Measurements from ENCODE around the gene NOSTRIN.
"Not testable (repeated sequence)": the region's sequence is repeated elsewhere in the genome, so short reads cannot be mapped to it uniquely, and the experiment has no call there.

The NOSTRIN gene

DNA sequence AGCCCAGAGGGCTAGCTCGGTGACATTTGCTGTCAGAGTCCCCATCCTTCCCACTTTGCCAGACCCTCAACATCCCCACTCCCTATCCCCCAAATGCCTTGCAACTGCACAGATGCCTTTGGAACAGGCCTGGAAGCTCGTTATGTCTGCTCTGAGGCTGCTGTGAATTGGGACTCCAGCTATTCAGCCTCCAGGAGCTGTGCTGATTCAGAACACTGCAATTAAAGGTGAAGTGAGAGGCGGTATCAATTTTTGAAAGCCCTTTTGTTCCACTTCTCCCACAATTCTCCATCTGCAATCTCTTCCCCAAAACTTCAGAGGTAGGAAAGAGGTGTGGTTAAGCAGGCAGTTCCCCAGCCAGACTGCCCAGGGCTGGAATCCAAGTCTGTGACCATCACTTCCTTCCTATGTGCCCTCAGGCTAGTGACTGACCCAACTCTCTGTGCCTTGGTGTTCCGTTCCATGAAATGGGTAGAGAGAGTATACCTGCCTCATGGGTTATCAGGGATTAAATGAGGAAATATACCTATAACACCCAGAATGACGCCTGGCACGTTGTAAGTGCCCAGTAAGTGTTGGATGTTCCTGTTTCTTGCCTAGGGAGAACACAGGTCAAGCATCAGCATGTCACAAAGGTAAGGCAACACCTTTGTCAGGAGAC lies 17.5 kb downstream of the NOSTRIN start:
- no peak for DNase-seq

DNA sequence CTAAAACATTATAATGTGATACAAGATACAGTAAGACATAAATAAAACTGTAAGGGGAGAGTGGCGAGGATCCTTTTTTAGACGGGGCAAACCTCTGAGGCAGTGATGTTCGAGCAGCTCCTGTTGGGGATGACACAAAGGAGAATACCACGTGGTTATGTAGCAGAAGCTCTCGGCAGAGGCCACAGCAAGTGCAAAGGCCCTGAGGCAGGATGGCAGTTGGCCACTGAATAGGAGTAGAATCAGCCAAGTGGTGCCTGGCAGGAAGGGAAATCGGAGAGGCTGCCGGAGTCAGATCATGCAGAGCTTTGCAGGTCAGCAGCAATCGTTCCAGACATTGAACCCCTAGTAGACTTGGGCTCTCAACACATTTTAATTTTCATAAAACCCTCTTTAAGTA lies 19.1 kb downstream of the NOSTRIN start:
- no peak for DNase-seq

- no peak for DNase-seq
Observed at GRCh38 chr2:168821992-168822391, 19.6 kb downstream of the NOSTRIN start.

GRCh38 chr2:168825126-168825525 lies 22.7 kb downstream of the NOSTRIN start:
- DNase-seq, result no peak

GRCh38 chr2:168830958-168831357 lies 28.5 kb downstream of the NOSTRIN start:
- no peak for DNase-seq

DNA sequence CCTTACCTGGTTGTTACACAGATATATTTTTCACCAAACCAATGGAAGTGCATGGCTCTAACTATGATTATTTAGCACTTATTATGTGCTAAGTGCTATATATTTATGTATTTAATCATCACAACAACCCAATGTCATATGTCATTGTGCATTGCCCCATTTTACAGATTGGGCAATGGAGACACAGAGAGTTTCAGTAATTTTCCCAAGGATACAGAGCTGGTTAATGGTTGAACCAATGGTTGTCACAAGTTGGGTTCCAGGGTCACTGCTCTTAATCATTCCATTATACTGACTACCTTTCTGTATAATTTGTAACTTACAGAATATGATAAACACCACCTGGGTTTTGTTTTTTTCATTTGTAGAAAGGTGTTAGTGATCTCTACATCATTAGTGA lies 29.2 kb downstream of the NOSTRIN start:
- no peak for DNase-seq

- DNase-seq, result no peak
Observed at GRCh38 chr2:168835969-168836368, 33.5 kb downstream of the NOSTRIN start.

DNA sequence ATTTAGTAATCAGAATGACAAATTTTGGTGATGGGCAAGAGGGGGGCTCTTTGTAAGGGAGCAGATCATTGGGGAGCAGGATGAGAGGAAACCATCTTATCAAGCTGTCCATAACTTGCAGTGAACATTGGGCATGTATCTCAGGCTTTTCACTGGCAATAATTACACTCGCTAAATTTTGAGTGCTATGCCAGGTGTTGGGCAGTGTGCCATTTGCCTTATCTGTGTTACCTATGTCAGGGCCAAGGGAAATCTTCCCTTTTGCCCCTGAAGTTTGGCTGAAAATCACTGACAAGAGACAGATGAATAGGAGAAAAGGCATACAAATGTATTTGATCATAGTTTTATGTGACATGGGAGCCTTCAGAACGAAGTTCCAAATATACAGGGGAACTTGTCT lies 39.0 kb downstream of the NOSTRIN start:
- no peak for DNase-seq

GRCh38 chr2:168843253-168843652 lies 40.8 kb downstream of the NOSTRIN start:
- DNase-seq, result no peak

DNA sequence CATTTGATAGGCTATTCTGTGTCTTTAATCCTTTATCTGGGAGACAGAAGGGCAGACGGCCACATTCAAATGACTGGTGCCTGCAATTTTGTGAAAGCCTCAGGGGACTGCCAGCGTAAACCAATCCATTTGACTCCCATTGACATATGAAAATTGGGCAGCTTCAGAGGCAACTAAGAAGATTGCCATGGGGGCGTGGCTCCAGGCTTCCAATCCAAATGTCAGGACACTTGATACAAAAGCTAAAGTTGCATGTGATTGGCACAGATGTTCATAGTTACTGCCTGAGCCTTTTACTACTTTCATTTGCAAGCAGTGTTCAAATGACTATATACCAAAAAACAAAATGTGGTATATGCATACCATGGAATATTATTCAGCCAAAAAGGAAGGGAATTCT lies 45.8 kb downstream of the NOSTRIN start:
- peak; percentile 9 for DNase-seq

- peak; percentile 77 for DNase-seq
Observed at GRCh38 chr2:168849610-168850009, 47.2 kb downstream of the NOSTRIN start.

GRCh38 chr2:168850846-168851245 lies 48.4 kb downstream of the NOSTRIN start:
- DNase-seq, result no peak

DNA sequence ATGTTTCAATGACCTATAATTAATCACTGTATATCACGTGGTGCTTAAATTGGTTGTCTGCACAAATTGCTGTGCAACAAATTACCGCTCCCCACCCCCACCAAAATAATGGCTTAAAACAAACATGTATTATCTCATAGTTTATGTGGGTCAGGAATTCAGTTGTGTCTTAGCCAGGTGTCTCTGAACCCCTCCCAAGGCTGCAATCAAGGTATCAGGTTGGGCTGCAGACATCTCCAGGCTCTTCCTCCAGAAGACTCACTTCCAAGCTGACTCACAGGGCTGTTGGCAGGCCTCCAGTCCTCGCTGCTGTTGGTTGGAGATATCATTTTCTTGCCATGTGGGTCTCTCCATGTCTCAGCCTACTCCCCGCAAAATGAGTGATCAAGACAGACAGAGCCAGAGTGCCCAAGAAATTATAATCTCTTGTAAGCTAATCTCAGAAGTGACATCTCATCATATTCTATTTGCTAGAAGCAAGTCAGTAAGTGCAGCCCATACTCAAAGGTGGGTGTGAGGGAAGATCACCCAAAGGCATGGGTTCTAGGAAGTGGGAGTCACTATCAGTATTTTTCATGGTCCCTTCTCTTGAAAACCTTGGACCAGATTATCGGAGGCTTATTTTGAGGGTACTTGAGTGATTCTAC lies 49.4 kb downstream of the NOSTRIN start:
- DNase-seq, result peak; percentile 100

DNA sequence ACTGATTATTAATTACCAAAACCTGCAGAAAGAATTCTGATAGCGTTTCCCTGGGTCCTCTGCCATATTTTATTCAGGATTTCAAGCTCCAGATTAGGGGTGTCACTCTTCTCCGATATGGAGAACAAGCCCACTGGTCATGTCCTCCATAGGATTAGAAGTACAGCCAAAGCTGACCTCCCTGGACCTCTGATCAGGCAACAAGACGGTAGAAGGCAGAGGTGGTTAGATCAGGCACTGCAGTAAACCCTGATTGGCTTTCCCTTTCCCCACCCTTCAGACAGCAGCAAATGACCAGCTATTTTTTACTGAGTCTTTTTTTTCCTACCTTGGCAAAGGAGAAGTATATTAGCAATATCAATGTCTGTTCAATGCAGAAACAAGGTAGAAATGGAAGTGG lies 50.0 kb downstream of the NOSTRIN start:
- no peak for DNase-seq

- no peak for DNase-seq
Observed at GRCh38 chr2:168853471-168853870, 51.0 kb downstream of the NOSTRIN start.

DNA sequence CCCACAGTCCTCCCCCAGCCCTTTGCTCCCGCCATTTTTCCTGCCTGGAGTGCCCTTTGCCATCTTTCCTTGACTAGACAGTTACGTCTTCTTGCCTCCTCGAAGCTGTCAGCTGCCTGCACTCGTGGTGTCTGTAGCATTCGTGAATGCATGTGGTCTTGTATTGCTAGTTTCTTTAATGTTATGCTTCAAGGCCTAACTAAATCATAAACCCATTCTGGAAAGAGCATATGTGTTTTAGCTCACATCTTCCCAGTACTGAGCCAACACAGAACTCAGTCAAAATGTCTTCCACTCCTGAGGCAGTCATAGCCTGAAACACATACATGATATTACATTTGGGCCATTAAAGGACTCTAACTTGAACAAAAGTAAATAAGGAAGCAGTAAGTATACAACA lies 52.2 kb downstream of the NOSTRIN start:
- no peak for DNase-seq

DNA sequence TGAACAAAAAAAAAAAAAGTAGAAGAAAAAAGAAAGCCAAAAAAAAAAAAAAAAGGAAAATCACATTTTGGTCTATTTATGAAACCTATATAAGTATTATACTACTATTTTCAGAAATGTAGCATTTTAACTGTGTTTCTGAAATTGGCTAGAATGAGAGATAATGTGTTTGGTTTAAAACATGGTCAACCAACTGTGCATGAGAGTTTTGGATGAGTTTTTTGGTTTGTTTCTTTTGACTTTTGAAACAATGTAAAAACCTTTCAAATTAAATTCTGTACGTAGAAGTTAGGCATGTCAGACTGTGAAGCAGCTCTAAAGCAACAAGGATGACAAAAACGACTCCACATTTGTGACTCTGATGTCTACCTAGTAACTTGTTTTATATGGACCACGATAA lies 53.2 kb downstream of the NOSTRIN start:
- DNase-seq, result no peak

- DNase-seq, result no peak
Observed at GRCh38 chr2:168858146-168858545, 55.7 kb downstream of the NOSTRIN start.

GRCh38 chr2:168867164-168867563 lies 64.7 kb downstream of the NOSTRIN start:
- DNase-seq, result not testable (repeated sequence)

DNA sequence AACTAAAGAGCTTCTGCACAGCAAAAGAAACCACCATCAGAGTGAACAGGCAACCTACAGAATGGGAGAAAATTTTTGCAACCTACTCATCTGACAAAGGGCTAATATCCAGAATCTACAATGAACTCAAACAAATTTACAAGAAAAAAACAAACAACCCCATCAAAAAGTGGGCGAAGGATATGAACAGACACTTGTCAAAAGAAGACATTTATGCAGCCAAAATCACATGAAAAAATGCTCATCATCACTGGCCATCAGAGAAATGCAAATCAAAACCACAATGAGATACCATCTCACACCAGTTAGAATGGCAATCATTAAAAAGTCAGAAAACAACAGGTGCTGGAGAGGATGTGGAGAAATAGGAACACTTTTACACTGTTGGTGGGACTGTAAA lies 67.9 kb downstream of the NOSTRIN start:
- DNase-seq, result not testable (repeated sequence)

DNA sequence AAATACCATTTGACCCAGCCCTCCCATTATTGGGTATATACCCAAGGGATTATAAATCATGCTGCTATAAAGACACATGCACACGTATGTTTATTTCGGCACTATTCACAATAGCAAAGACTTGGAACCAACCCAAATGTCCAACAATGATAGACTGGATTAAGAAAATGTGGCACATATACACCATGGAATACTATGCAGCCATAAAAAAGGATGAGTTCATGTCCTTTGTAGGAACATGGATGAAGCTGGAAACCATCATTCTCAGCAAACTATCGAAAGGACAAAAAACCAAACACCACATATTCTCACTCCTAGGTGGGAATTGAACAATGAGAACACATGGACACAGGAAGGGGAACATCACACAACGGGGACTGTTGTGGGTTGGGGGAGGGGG lies 68.4 kb downstream of the NOSTRIN start:
- not testable (repeated sequence) for DNase-seq

DNA sequence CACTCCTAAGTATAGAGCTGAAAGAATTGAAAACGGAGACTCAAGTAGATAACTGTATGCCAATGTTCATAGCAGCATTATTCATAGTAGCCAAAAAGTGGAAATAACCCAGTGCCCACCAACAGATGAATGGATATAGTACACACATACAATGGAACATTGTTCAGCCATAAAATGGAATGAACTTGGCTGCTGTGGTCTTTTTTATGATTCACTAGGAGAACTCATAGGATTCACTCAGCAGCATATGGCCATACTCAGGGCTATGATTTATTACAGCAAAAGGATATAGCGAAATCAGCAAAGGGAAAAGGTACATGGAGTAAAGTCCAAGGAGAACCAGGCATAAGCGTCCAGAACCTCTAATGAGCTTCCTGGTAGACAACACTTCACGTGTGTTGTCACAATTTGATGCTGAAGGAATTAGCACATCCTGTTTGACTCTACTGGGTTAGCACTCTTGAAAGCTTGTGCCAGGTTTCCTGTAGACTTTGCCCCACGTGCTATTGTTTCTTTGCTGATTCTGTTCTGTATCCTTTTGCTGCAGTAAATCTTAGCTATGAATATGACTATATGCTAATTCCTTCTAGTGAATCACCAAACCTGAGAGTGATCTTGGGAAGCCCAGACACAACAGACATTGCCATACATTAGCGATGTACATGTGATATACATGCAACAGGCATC lies 72.1 kb downstream of the NOSTRIN start:
- no peak for DNase-seq

GRCh38 chr2:168882163-168882562 lies 79.7 kb downstream of the NOSTRIN start:
- not testable (repeated sequence) for DNase-seq

- peak; percentile 59 for DNase-seq
Observed at GRCh38 chr2:168884975-168885374, 82.5 kb downstream of the NOSTRIN start.

Measured in hematopoietic multipotent progenitor cell treated with erythropoietin and hydrocortisone succinate and interleukin-3 and kit ligand, for 8 days (in vitro differentiated cells).